ENCODE measurements around the gene HIVEP3.

The HIVEP3 gene

GRCh38 chr1:41664861-41665640 lies 253.7 kb downstream of the HIVEP3 start:
- no peaks in the 10 kb centered on the region for H3K27me3 ChIP-seq (ENCODE audit: control insufficient read depth in 5 of 5, insufficient read depth in 4 of 5, low read length in 5 of 5)
- no peak overlapping the region for H3K9ac ChIP-seq (ENCODE audit: low read length in 5 of 5)
- no peak overlapping the region for H3K27ac ChIP-seq (ENCODE audit: low read depth, low read length)
- no peaks in the 10 kb centered on the region for H3K36me3 ChIP-seq (ENCODE audit: control insufficient read depth in 5 of 5, insufficient read depth in 5 of 5, low read length in 5 of 5)
- H3K4me3 ChIP-seq (ENCODE audit: low read depth in 1 of 5, low read length in 5 of 5): no peak overlapping the region
- no peaks in the 10 kb centered on the region for H3K9me3 ChIP-seq (ENCODE audit: control insufficient read depth in 5 of 5, low read length in 5 of 5)
- peaks cover 2 to 32% (median 26%) of the 10 kb centered on the region in 5 donors for H3K4me1 ChIP-seq (ENCODE audit: control insufficient read depth in 5 of 5, insufficient read depth in 5 of 5, low read length in 5 of 5)

GRCh38 chr1:41663671-41664400 lies 254.9 kb downstream of the HIVEP3 start:
- Histone ChIP-seq H3K9me3 (ENCODE audit: control insufficient read depth in 5 of 5, low read length in 5 of 5) (no peaks in the 10 kb centered on the region), H3K4me1 (ENCODE audit: control insufficient read depth in 5 of 5, insufficient read depth in 5 of 5, low read length in 5 of 5) (peaks cover 2 to 32% (median 26%) of the 10 kb centered on the region in 5 donors), H3K36me3 (ENCODE audit: control insufficient read depth in 5 of 5, insufficient read depth in 5 of 5, low read length in 5 of 5) (no peaks in the 10 kb centered on the region), H3K9ac (ENCODE audit: low read length in 5 of 5) (peak overlapping the region in 2 of 5 donors; percentile 38 to 61), H3K27me3 (ENCODE audit: control insufficient read depth in 5 of 5, insufficient read depth in 4 of 5, low read length in 5 of 5) (no peaks in the 10 kb centered on the region), H3K4me3 (ENCODE audit: low read depth in 1 of 5, low read length in 5 of 5) (no peak overlapping the region), H3K27ac (ENCODE audit: low read depth, low read length) (peak overlapping the region; percentile 86)

GRCh38 chr1:41662765-41663437 lies 255.8 kb downstream of the HIVEP3 start:
- Histone ChIP-seq H3K27ac (ENCODE audit: low read depth, low read length) (peak overlapping the region; percentile 86), H3K9me3 (ENCODE audit: control insufficient read depth in 5 of 5, low read length in 5 of 5) (no peaks in the 10 kb centered on the region), H3K36me3 (ENCODE audit: control insufficient read depth in 5 of 5, insufficient read depth in 5 of 5, low read length in 5 of 5) (no peaks in the 10 kb centered on the region), H3K4me3 (ENCODE audit: low read depth in 1 of 5, low read length in 5 of 5) (peak overlapping the region in 3 of 5 donors; percentile 35 to 57 (median 40)), H3K4me1 (ENCODE audit: control insufficient read depth in 5 of 5, insufficient read depth in 5 of 5, low read length in 5 of 5) (peaks cover 2 to 36% (median 26%) of the 10 kb centered on the region in 5 donors), H3K9ac (ENCODE audit: low read length in 5 of 5) (peak overlapping the region in 4 of 5 donors; percentile 21 to 78 (median 56)), H3K27me3 (ENCODE audit: control insufficient read depth in 5 of 5, insufficient read depth in 4 of 5, low read length in 5 of 5) (no peaks in the 10 kb centered on the region)

GRCh38 chr1:41662061-41662764 lies 256.5 kb downstream of the HIVEP3 start:
- Histone ChIP-seq H3K27ac (ENCODE audit: low read depth, low read length) (peak overlapping the region; percentile 86), H3K4me1 (ENCODE audit: control insufficient read depth in 5 of 5, insufficient read depth in 5 of 5, low read length in 5 of 5) (peaks cover 2 to 40% (median 26%) of the 10 kb centered on the region in 5 donors), H3K4me3 (ENCODE audit: low read depth in 1 of 5, low read length in 5 of 5) (peak overlapping the region in 4 of 5 donors; percentile 73 to 79 (median 76)), H3K27me3 (ENCODE audit: control insufficient read depth in 5 of 5, insufficient read depth in 4 of 5, low read length in 5 of 5) (no peaks in the 10 kb centered on the region), H3K9me3 (ENCODE audit: control insufficient read depth in 5 of 5, low read length in 5 of 5) (no peaks in the 10 kb centered on the region), H3K9ac (ENCODE audit: low read length in 5 of 5) (peak overlapping the region in 2 of 5 donors; percentile 75 to 78), H3K36me3 (ENCODE audit: control insufficient read depth in 5 of 5, insufficient read depth in 5 of 5, low read length in 5 of 5) (no peaks in the 10 kb centered on the region)

GRCh38 chr1:41661428-41662060 lies 257.2 kb downstream of the HIVEP3 start:
- H3K4me3 ChIP-seq (ENCODE audit: low read depth in 1 of 5, low read length in 5 of 5): peak overlapping the region; percentile 73 to 79 (median 77)
- no peaks in the 10 kb centered on the region for H3K27me3 ChIP-seq (ENCODE audit: control insufficient read depth in 5 of 5, insufficient read depth in 4 of 5, low read length in 5 of 5)
- H3K4me1 ChIP-seq (ENCODE audit: control insufficient read depth in 5 of 5, insufficient read depth in 5 of 5, low read length in 5 of 5): peaks cover 2 to 39% (median 26%) of the 10 kb centered on the region in 5 donors
- H3K9ac ChIP-seq (ENCODE audit: low read length in 5 of 5): peak overlapping the region; percentile 44 to 76 (median 73)
- no peaks in the 10 kb centered on the region for H3K9me3 ChIP-seq (ENCODE audit: control insufficient read depth in 5 of 5, low read length in 5 of 5)
- no peak overlapping the region for H3K27ac ChIP-seq (ENCODE audit: low read depth, low read length)
- no peaks in the 10 kb centered on the region for H3K36me3 ChIP-seq (ENCODE audit: control insufficient read depth in 5 of 5, insufficient read depth in 5 of 5, low read length in 5 of 5)

- peak overlapping the region in 4 of 5 donors; percentile 0 to 76 (median 74) for H3K9ac ChIP-seq (ENCODE audit: low read length in 5 of 5)
- H3K4me1 ChIP-seq (ENCODE audit: control insufficient read depth in 5 of 5, insufficient read depth in 5 of 5, low read length in 5 of 5): peaks cover 2 to 45% (median 34%) of the 10 kb centered on the region in 5 donors
- no peaks in the 10 kb centered on the region for H3K36me3 ChIP-seq (ENCODE audit: control insufficient read depth in 5 of 5, insufficient read depth in 5 of 5, low read length in 5 of 5)
- no peaks in the 10 kb centered on the region for H3K27me3 ChIP-seq (ENCODE audit: control insufficient read depth in 5 of 5, insufficient read depth in 4 of 5, low read length in 5 of 5)
- H3K4me3 ChIP-seq (ENCODE audit: low read depth in 1 of 5, low read length in 5 of 5): peak overlapping the region; percentile 73 to 79 (median 77)
- H3K27ac ChIP-seq (ENCODE audit: low read depth, low read length): no peak overlapping the region
- H3K9me3 ChIP-seq (ENCODE audit: control insufficient read depth in 5 of 5, low read length in 5 of 5): no peaks in the 10 kb centered on the region
These were observed 257.9 kb downstream of the HIVEP3 start for GRCh38 chr1:41660570-41661427.

GRCh38 chr1:41659903-41660302 lies 258.8 kb downstream of the HIVEP3 start:
- peaks cover 2 to 47% (median 40%) of the 10 kb centered on the region in 5 donors for H3K4me1 ChIP-seq (ENCODE audit: control insufficient read depth in 5 of 5, insufficient read depth in 5 of 5, low read length in 5 of 5)
- no peaks in the 10 kb centered on the region for H3K36me3 ChIP-seq (ENCODE audit: control insufficient read depth in 5 of 5, insufficient read depth in 5 of 5, low read length in 5 of 5)
- no peaks in the 10 kb centered on the region for H3K9me3 ChIP-seq (ENCODE audit: control insufficient read depth in 5 of 5, low read length in 5 of 5)
- no peak overlapping the region for H3K9ac ChIP-seq (ENCODE audit: low read length in 5 of 5)
- no peaks in the 10 kb centered on the region for H3K27me3 ChIP-seq (ENCODE audit: control insufficient read depth in 5 of 5, insufficient read depth in 4 of 5, low read length in 5 of 5)
- H3K27ac ChIP-seq (ENCODE audit: low read depth, low read length): no peak overlapping the region
- H3K4me3 ChIP-seq (ENCODE audit: low read depth in 1 of 5, low read length in 5 of 5): no peak overlapping the region

- peaks cover 2 to 45% (median 45%) of the 10 kb centered on the region in 5 donors for H3K4me1 ChIP-seq (ENCODE audit: control insufficient read depth in 5 of 5, insufficient read depth in 5 of 5, low read length in 5 of 5)
- H3K9ac ChIP-seq (ENCODE audit: low read length in 5 of 5): no peak overlapping the region
- H3K36me3 ChIP-seq (ENCODE audit: control insufficient read depth in 5 of 5, insufficient read depth in 5 of 5, low read length in 5 of 5): no peaks in the 10 kb centered on the region
- no peaks in the 10 kb centered on the region for H3K27me3 ChIP-seq (ENCODE audit: control insufficient read depth in 5 of 5, insufficient read depth in 4 of 5, low read length in 5 of 5)
- H3K4me3 ChIP-seq (ENCODE audit: low read depth in 1 of 5, low read length in 5 of 5): no peak overlapping the region
- no peaks in the 10 kb centered on the region for H3K9me3 ChIP-seq (ENCODE audit: control insufficient read depth in 5 of 5, low read length in 5 of 5)
- no peak overlapping the region for H3K27ac ChIP-seq (ENCODE audit: low read depth, low read length)
These were observed 259.6 kb downstream of the HIVEP3 start for GRCh38 chr1:41659159-41659495.

Measured in subcutaneous abdominal adipose tissue (tissue), 5 donors.